Hepatocyte (in vitro differentiated cells): ENCODE results near the gene LIN9.

ENCODE experiments used
- CTCF ChIP-seq: fragments of 200-600 bp; sonication (generic); IDR thresholded peaks from 2 replicates; pipeline ENCODE4 v1.5.1; 2016; ENCODE audit warnings: antibody characterized with exemption, mild to moderate bottlenecking; ENCODE audit not compliant: poor library complexity
- EZH2 ChIP-seq: fragments of 200-600 bp; sonication (generic); IDR thresholded peaks from 2 replicates; pipeline ENCODE4 v1.6.1; 2016; ENCODE audit warnings: antibody characterized with exemption, mild to moderate bottlenecking, borderline replicate concordance
- EZH2phosphoT487 ChIP-seq: fragments of 200-600 bp; sonication (generic); IDR thresholded peaks from one replicate; pipeline ENCODE4 v1.6.1; 2018; ENCODE audit warnings: antibody characterized with exemption, mild to moderate bottlenecking, low read depth, moderate library complexity; ENCODE audit not compliant: unreplicated experiment, severe bottlenecking

DNA sequence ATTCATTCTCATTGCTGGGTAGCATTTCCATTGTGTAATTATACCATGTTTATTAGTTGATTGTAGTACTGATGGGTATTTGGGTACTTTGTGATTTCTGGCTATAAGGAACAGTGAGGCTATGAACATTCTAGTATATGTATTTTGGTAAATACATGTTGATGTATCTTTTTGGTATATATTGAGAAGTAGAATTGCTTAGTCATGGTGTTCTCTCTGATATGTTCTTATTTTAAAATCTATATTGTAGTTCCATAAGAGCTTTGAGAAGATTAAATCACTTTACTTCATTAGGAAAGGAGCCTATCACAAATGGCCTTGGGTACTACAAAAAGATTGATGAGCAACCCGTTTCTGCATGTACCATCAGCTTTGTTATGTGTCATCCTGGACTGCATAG, 72.1 kb downstream of the LIN9 start:
- no peak for TF ChIP-seq CTCF
- TF ChIP-seq EZH2phosphoT487 = no peak
- TF ChIP-seq EZH2 = no peak
